Measurements from ENCODE around the gene ARL4D. TPM values are rescaled to one million over a fixed set of nuclear protein-coding genes. Genes with fewer than 3 reads are reported as not detected.

ARL4D gene
- total and polyA plus RNA-seq, 2 of the 4 experiments (the other 2 are of a cell fraction): 12.5 to 30.7 TPM

DNA sequence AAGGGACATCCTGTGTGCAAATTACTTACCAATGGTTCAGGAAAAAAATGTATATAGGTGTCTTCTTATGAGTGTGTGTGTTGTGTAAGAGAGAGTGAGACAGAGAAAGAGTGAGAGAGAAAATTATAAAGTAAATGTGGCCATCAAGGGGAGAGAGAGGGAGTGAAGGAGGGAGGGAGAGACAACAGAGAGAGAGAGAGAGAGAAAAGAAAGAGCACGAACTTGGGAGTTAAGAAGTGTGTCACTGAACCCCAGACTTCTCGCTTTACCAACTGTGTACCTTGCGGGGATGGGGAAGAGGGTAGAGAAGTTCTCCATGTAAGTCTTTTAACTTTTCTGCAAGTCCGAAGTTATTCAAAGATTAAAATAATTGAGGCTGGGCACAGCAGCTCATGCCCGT lies 28.8 kb upstream of the ARL4D start:
- dilution Hi-C loops (cut with HindIII; ENCODE audit: low sequenced_read_pairs, unreplicated experiment): no loop called here
- H3K4me2 ChIP-seq (ENCODE audit: low read depth, low read length): no peak overlapping the region

More for the DNA sequence above, 28.8 kb upstream of the ARL4D start:
- in situ Hi-C loops (cut with MboI; ENCODE audit: low sequenced_read_pairs): loop anchor here (25.0 kb wide), 1 partner anchor 383 kb away; the partner anchor contains the start of genes PTGES3L, RPL27 and RUNDC1
- POLR2A ChIA-PET (ENCODE audit: unreplicated experiment): no interaction called here
- Histone ChIP-seq H2AK5ac (ENCODE audit: low read depth, low read length) (0 out of 2 replicates have a peak overlapping the region, but pooled peaks have one; percentile 29), H2AFZ (replicated peaks; ENCODE audit: low read length, poor library complexity) (no peak overlapping the region), H3K9me3 (ENCODE audit: control insufficient read depth, insufficient read depth, low read length) (no peaks in the 10 kb centered on the region), H3K27me3 (ENCODE audit: control insufficient read depth, insufficient read depth, low read length) (no peaks in the 10 kb centered on the region), H3K23ac (ENCODE audit: low read depth, low read length) (peak overlapping the region; percentile 31; the same call in 1 of the 2 replicates), H4K91ac (ENCODE audit: insufficient read depth, low read depth, low read length) (no peak overlapping the region), H3K9ac (ENCODE audit: low read depth, low read length) (peak overlapping the region; percentile 54; the same call in 1 of the 2 replicates), H3K4me1 (ENCODE audit: control insufficient read depth, insufficient read depth, low read length) (peaks cover 14% of the 10 kb centered on the region), H4K5ac (ENCODE audit: low read depth, low read length) (peak overlapping the region; percentile 76; the same call in 1 of the 2 replicates), H2BK15ac (ENCODE audit: low read depth, low read length) (no peak overlapping the region), H3K4ac (ENCODE audit: low read depth, low read length) (peak overlapping the region; percentile 87; the same call in 1 of the 2 replicates), H4K8ac (ENCODE audit: low read depth in 2 of 2, low read length in 2 of 2) (peak overlapping the region; percentile 21 to 99), H3K36me3 (ENCODE audit: control insufficient read depth, insufficient read depth, low read length) (no peaks in the 10 kb centered on the region), H2BK5ac (ENCODE audit: low read depth, low read length, poor library complexity, severe bottlenecking) (peak overlapping the region; percentile 23), H3K79me1 (ENCODE audit: low read depth in 1 of 2, low read length in 2 of 2) (peaks cover 0 to 3% of the 10 kb centered on the region in 2 experiments; a peak in 1 of 4 replicates), H2AK9ac (replicated peaks; ENCODE audit: low read depth, low read length, poor library complexity) (no peak overlapping the region), H3K4me3 (ENCODE audit: insufficient read depth, low read depth, low read length) (no peak overlapping the region), H2BK120ac (ENCODE audit: low read depth, low read length) (no peak overlapping the region; the same call in 1 of the 2 replicates), H3K56ac (ENCODE audit: extremely low read depth, insufficient read depth, low read length) (no peak overlapping the region), H3K18ac (ENCODE audit: low read depth, low read length) (peak overlapping the region; percentile 6; the same call in 1 of the 2 replicates), H3K27ac (ENCODE audit: insufficient read depth, low read length) (no peak overlapping the region), H3K14ac (replicated peaks; ENCODE audit: low read depth, low read length) (peak overlapping the region; percentile 34; the same call in 1 of the 2 replicates), H2BK20ac (ENCODE audit: low read depth, low read length) (no peak overlapping the region), H3K9me1 (ENCODE audit: insufficient read depth, low read length) (no peaks in the 10 kb centered on the region; the same call in 1 of the 2 replicates), H4K20me1 (ENCODE audit: insufficient read depth, low read length) (no peaks in the 10 kb centered on the region)
- TF ChIP-seq NFE2L2 (IDR thresholded peaks at IDR 0.05; ENCODE audit: low read depth, low read length): no peak
- DNase-seq: no peak
- CTCF ChIA-PET: interaction anchor here (3.5 kb wide), 1 partner anchor 114 kb away, joined by 14 read pairs; the partner anchor contains the start of gene DHX8
- no TSS peak for BruUV-seq (replicated peaks)
- ATAC-seq (ENCODE audit: low read depth): no peak
- 93% methylated on average over 2 of the region's 5 CpGs; no CpG with 5 or more reads in 1 of the 2 experiments for WGBS, 2 experiments (ENCODE audit: extremely low coverage in 2 of 2, insufficient read length in 1 of 2)
- intact Hi-C loops (cut with micrococcal nuclease): no loop called here
